IPS DF 4.7 (cell line): ENCODE measurements around the gene NCF4.

Experiments
- DNase-seq: peaks from one replicate; pipeline ENCODE4 v3.0.0-alpha.2; 2013; ENCODE audit warnings: low spot score; ENCODE audit errors: extremely low read depth

The NCF4 gene

GRCh38 chr22:36921309-36922104, 60.7 kb downstream of the NCF4 start:
- DNase-seq: no peak

DNA sequence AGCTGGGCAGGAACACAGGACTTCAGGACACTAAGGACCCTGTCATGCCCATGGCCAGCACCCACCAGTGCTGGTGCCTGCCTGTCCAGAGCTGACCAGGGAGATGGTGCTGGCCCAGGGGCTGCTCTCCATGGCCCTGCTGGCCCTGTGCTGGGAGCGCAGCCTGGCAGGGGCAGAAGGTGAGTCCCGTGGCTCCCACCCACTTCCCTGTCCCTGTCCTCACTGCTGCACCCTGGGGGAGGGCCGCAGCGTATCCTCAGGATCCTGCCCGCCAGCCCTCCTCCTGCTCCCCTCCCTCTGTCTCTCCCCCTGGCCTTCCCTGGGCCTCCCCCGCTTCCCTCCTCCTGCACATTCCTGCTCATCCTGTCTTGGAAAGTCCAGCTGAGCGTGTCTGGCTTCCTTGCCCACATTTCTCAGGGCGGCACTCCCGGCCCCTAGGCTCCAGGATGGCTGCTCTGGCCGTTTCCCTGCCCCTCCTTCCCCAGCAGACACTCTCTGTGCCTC, 61.4 kb downstream of the NCF4 start:
- no peak for DNase-seq

GRCh38 chr22:36922711-36923110, 61.9 kb downstream of the NCF4 start:
- no peak for DNase-seq

DNA sequence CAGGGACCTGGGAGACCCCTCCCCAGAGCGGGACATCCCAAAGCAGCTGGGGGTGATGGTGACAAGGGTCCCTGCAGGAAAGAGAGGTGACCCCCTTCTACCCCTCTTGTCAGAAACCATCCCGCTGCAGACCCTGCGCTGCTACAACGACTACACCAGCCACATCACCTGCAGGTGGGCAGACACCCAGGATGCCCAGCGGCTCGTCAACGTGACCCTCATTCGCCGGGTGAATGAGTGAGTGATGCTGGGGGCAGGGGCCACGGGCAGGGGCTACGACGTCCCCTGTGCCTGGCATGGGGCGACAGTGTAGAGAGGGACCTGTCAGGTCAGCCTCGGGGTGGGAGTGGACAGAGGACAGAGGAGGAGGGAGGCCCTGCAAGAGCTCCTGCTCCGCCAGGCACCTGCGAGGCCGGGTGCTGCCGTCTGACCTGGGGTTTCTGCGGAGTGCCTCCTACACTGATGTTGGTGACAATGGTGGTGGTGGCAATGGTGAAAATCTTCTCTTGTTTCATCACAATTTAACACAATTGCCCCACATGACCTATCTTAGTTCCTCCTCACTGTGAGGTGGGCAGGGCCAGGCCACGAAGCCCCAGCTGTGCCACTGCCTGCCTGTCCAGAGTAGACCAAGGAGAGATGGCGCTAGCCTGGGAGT, 62.5 kb downstream of the NCF4 start:
- DNase-seq: no peak

- DNase-seq: no peak
These were observed 63.4 kb downstream of the NCF4 start for GRCh38 chr22:36924151-36924698.

DNA sequence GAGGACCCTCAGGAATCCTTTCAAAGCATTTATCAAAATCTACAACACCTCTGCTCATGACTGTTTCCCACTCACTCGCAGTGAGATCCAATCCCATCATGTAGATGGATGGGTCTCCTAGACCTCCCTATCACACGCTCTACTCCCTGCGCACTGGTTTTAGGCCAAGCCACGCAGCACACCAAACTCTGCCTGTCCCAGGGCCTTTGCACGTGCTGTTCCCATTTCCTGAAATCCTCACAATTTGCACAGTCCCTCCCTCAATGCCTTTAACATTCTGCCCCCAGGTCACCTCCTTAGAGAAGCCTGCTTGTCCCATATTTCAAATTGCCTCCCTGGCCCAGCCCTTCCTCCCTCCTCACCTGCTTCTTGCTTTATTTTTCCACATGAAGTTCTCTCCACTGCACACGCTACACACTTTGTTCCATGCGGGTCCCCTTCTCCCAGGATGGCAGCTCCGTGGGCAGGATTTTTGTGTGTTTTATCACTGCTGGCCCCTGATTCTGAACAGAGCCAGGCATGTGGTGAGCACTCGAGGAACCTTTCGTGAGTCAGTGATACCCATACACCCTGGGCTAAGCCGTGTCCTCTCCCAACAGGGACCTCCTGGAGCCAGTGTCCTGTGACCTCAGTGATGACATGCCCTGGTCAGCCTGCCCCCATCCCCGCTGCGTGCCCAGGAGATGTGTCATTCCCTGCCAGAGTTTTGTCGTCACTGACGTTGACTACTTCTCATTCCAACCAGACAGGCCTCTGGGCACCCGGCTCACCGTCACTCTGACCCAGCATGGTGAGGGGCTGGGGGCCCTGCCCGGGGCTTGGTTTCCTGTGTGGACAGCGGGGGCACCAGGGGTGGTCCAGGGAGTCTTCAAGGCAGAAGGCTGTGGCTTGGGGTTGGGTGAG, 64.8 kb downstream of the NCF4 start:
- DNase-seq: no peak

- no peak for DNase-seq
These were observed 65.5 kb downstream of the NCF4 start for GRCh38 chr22:36926309-36926708.

- no peak for DNase-seq
These were observed 66.1 kb downstream of the NCF4 start for GRCh38 chr22:36926721-36927435.
